ENCODE results near the gene ANKRD16. TPM values are rescaled to one million over a fixed set of nuclear protein-coding genes. Genes with fewer than 3 reads are reported as not detected.
"Not testable (repeated sequence)": the region's sequence is repeated elsewhere in the genome, so short reads cannot be mapped to it uniquely, and the experiment has no call there.

The ANKRD16 gene
- total RNA-seq, 4 donors from 2014 or later: 8.5 to 21.7 (median 17.8) TPM

DNA sequence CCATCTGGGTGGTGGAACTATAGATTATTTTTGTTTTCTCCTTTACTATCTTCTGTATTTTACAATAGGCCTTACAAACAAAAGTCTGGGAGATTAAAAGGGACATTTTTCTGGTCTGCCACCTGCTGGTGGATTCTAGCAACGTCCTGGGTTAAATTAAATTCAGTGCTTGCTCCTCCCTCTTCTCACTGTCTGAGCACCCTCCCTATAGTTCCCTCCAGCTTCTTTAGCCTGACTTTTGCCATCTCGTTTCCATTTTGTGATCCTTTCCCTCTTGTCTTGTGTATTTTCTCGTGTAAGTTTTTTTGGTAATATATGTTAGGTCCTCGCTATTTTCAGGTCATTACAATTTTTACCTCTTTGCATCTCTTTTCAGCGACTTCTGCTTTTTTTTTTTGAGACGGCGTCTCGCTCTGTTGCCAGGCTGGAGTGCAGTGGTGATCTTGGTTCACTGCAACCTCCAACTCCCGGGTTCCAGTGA is 16.1 kb downstream of the ANKRD16 start:
- Histone ChIP-seq H3K27me3 (no peaks in the 10 kb centered on the region), H3K27ac (no peak overlapping the region), H3K36me3 (peaks cover 0 to 14% (median 6%) of the 10 kb centered on the region in 4 donors), H3K4me1 (peaks cover 0 to 6% (median 0%) of the 10 kb centered on the region in 4 donors), H3K9me3 (no peaks in the 10 kb centered on the region), H3K4me3 (no peak overlapping the region)
- peak; percentile 76 for DNase-seq
- 41 to 45% methylated on average over 8 to 9 of the region's 9 CpGs for WGBS, 2 donors (ENCODE audit: low coverage in 1 of 2)
- TF ChIP-seq, protein P1, sequence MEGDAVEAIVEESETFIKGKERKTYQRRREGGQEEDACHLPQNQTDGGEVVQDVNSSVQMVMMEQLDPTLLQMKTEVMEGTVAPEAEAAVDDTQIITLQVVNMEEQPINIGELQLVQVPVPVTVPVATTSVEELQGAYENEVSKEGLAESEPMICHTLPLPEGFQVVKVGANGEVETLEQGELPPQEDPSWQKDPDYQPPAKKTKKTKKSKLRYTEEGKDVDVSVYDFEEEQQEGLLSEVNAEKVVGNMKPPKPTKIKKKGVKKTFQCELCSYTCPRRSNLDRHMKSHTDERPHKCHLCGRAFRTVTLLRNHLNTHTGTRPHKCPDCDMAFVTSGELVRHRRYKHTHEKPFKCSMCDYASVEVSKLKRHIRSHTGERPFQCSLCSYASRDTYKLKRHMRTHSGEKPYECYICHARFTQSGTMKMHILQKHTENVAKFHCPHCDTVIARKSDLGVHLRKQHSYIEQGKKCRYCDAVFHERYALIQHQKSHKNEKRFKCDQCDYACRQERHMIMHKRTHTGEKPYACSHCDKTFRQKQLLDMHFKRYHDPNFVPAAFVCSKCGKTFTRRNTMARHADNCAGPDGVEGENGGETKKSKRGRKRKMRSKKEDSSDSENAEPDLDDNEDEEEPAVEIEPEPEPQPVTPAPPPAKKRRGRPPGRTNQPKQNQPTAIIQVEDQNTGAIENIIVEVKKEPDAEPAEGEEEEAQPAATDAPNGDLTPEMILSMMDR (IDR thresholded peaks at IDR 0.05): peak; percentile 73 to 83 (median 79)
- TF ChIP-seq POLR2AphosphoS5 (IDR thresholded peaks at IDR 0.05): no peak
- in situ Hi-C loops (cut with MboI; ENCODE audit: low pct_ligation_motif_present in 1 of 4, low pct_unique_long_range_greater_than_20kb in 1 of 4, low sequenced_read_pairs in 3 of 4) (loop anchor here in 2 of 4 donors (10.0 to 25.0 kb wide), 3 partner anchors 59 to 436 kb away; partner anchors contain the start of gene GDI2 (in 1 of the 2)), intact Hi-C loops (cut with DNase I; ENCODE audit: low total_unique reads) (loop anchor here (10.0 kb wide), 1 partner anchor 429 kb away; no protein-coding TSS in a partner anchor)

DNA sequence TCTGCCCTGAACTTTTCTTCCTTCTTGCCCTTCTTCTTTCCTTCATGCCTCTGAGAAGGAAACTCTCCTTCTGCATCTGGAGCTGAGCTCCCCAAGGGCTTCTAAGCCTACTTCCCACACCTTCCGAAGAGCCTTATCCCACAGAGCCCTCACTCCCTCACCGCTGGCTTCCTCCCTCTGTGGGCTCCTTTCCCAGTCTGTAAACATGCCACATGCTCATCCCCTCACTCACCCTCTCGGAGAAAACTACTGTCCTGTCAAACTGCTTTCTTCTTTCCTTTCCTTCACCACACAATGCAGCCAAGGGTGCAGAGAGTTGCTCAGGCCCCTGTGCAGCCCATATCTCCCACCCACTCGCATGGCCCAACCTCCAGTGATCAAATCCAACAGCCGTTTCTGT is 18.1 kb downstream of the ANKRD16 start:
- H3K36me3 ChIP-seq: peaks cover 0 to 3% (median under 1%) of the 10 kb centered on the region in 4 donors
- H3K4me1 ChIP-seq: peaks cover 0 to 6% (median 0%) of the 10 kb centered on the region in 4 donors
- DNase-seq: no peak
- WGBS, 2 donors (ENCODE audit: low coverage in 1 of 2): 79 to 80% methylated on average over 3 to 5 of the region's 5 CpGs
- TF ChIP-seq EP300 (IDR thresholded peaks at IDR 0.05; ENCODE audit: low read depth) (no peak), POLR2AphosphoS5 (IDR thresholded peaks at IDR 0.05) (no peak), POLR2A (IDR thresholded peaks at IDR 0.05) (no peak)
- TF ChIP-seq, protein P1 (IDR thresholded peaks at IDR 0.05): no peak
- in situ Hi-C loops (cut with MboI; ENCODE audit: low pct_ligation_motif_present in 1 of 4, low pct_unique_long_range_greater_than_20kb in 1 of 4, low sequenced_read_pairs in 3 of 4) (loop anchor here in 2 of 4 donors (10.0 to 25.0 kb wide), 3 partner anchors 57 to 434 kb away; partner anchors contain the start of gene GDI2 (in 1 of the 2)), intact Hi-C loops (cut with DNase I; ENCODE audit: low total_unique reads) (loop anchor here (10.0 kb wide), 1 partner anchor 427 kb away; no protein-coding TSS in a partner anchor)
- H3K27ac ChIP-seq: no peak overlapping the region
- H3K27me3 ChIP-seq: no peaks in the 10 kb centered on the region
- H3K4me3 ChIP-seq: no peak overlapping the region
- no peaks in the 10 kb centered on the region for H3K9me3 ChIP-seq

DNA sequence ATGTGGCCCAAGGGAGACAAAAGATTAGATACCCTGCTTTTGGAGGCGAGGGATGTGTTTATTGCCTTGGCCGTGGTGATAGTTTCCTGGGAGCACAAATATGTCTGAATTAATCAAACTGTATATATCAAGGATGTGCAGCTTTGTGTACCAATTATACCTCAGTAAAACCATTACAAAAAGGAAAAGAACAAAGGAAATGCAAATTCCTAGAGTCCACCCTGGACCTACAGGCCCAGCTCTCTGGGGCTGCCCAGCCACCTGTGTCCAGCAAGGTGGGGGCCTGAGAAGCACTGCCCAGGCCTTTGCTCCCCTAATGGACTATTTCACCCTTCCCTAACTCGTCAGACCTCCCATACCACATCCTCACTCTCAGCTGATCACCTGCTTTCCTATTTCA is 20.5 kb downstream of the ANKRD16 start:
- Histone ChIP-seq H3K4me1 (peaks cover 0 to 6% (median 0%) of the 10 kb centered on the region in 4 donors), H3K27ac (no peak overlapping the region), H3K4me3 (no peak overlapping the region), H3K27me3 (no peaks in the 10 kb centered on the region), H3K36me3 (no peaks in the 10 kb centered on the region), H3K9me3 (no peaks in the 10 kb centered on the region)
- TF ChIP-seq POLR2AphosphoS5 (IDR thresholded peaks at IDR 0.05): no peak
- TF ChIP-seq POLR2A (IDR thresholded peaks at IDR 0.05): no peak
- TF ChIP-seq EP300 (IDR thresholded peaks at IDR 0.05; ENCODE audit: low read depth): no peak
- TF ChIP-seq, protein P1 (IDR thresholded peaks at IDR 0.05): no peak
- in situ Hi-C loops (cut with MboI; ENCODE audit: low pct_ligation_motif_present in 1 of 4, low pct_unique_long_range_greater_than_20kb in 1 of 4, low sequenced_read_pairs in 3 of 4): loop anchor here in 2 of 4 donors (25.0 kb wide), 1 partner anchor 432 kb away; no protein-coding TSS in a partner anchor
- DNase-seq: no peak
- WGBS, 2 donors (ENCODE audit: low coverage in 1 of 2): 84 to 90% methylated on average over 2 to 3 of the region's 3 CpGs
- intact Hi-C loops (cut with DNase I; ENCODE audit: low total_unique reads): no loop called here

DNA sequence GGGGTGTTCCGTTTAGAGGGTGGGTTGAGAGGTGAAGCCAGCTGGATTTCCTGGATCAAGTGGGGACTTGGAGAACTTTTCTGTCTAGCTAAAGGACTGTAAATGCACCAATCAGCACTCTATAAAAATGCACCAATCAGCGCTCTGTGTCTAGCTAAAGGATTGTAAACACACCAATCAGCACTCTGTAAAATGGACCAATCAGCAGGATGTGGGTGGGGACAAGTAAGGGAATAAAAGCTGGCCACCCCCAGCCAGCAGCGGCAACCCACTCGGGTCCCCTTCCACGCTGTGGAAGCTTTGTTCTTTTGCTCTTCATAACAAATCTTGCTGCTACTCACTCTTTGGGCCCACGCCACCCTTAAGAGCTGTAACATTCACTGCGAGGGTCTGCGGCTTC is 21.3 kb downstream of the ANKRD16 start:
- DNase-seq; intact Hi-C loops (cut with DNase I; ENCODE audit: low total_unique reads); H3K27me3 ChIP-seq; H3K4me1 ChIP-seq; H3K36me3 ChIP-seq; H3K9me3 ChIP-seq; H3K4me3 ChIP-seq; H3K27ac ChIP-seq: not testable (repeated sequence)
- WGBS, 2 donors (ENCODE audit: low coverage in 1 of 2): 98 to 100% methylated on average over 2 to 8 of the region's 8 CpGs
- in situ Hi-C loops (cut with MboI; ENCODE audit: low pct_ligation_motif_present in 1 of 4, low pct_unique_long_range_greater_than_20kb in 1 of 4, low sequenced_read_pairs in 3 of 4): loop anchor here in 2 of 4 donors (25.0 kb wide), 1 partner anchor 431 kb away; no protein-coding TSS in a partner anchor

DNA sequence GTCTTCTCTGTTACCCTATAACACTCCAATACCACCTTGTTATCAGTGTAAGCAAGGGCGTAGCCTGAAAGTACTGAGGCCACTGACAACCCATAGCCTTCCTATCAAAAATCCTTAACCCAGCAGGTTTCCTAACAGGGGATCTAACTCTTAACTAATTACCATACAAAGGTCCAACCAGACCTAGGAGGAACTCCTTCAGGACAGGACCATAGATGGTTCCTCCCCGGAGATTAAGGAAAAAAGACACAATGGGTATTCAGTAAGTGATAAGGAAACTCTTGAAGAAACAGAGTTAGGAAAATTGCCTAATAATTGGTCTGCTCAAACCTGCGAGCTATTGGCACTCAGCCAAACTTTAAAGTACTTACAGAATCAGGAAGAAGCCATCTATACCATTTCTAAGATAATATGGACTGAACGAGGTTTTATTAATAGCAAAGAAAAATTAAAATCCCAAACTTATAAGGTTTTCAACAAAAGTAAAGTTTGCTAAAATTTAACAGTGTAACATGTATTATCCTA is 22.5 kb downstream of the ANKRD16 start:
- H3K9me3 ChIP-seq; H3K27me3 ChIP-seq; H3K4me3 ChIP-seq; intact Hi-C loops (cut with DNase I; ENCODE audit: low total_unique reads); H3K4me1 ChIP-seq; DNase-seq; H3K27ac ChIP-seq; H3K36me3 ChIP-seq: not testable (repeated sequence)
- 44 to 60% methylated on average over 3 to 4 of the region's 4 CpGs for WGBS, 2 donors (ENCODE audit: low coverage in 1 of 2)
- in situ Hi-C loops (cut with MboI; ENCODE audit: low pct_ligation_motif_present in 1 of 4, low pct_unique_long_range_greater_than_20kb in 1 of 4, low sequenced_read_pairs in 3 of 4): loop anchor here in 2 of 4 donors (25.0 kb wide), 1 partner anchor 430 kb away; no protein-coding TSS in a partner anchor

DNA sequence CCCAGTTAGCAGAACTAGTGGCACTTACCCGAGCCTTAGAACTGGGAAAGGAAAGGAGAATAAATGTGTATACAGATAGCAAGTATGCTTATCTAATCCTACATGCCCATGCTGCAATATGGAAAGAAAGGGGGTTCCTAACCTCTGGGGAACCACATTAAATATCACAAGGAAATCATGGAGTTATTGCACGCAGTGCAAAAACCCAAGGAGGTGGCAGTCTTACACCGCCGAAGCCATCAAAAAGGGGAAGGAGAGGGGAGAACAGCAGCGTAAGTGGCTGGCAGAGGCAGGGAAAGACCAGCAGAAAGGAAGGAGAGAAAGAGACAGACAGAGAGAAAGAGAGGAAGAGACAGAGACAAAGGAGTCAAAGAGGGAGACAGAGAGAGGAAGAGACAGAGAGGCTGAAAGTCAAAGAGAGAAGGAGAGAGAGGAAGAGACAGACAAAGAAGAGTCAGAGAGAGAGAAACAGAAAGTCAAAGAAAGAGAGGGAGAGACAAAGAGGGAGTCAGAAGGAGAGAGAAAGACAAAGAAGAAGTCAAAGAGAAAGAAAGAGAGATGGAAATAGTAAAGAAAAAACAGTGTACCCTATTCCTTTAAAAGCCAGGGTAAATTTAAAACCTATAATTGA is 23.1 kb downstream of the ANKRD16 start:
- H3K9me3 ChIP-seq; H3K4me1 ChIP-seq; H3K27me3 ChIP-seq; H3K27ac ChIP-seq; DNase-seq; H3K36me3 ChIP-seq; H3K4me3 ChIP-seq; intact Hi-C loops (cut with DNase I; ENCODE audit: low total_unique reads): not testable (repeated sequence)
- WGBS, 2 donors (ENCODE audit: low coverage in 1 of 2): 59 to 74% methylated on average over 5 of the region's 5 CpGs
- in situ Hi-C loops (cut with MboI; ENCODE audit: low pct_ligation_motif_present in 1 of 4, low pct_unique_long_range_greater_than_20kb in 1 of 4, low sequenced_read_pairs in 3 of 4): loop anchor here in 2 of 4 donors (25.0 kb wide), 1 partner anchor 429 kb away; no protein-coding TSS in a partner anchor

DNA sequence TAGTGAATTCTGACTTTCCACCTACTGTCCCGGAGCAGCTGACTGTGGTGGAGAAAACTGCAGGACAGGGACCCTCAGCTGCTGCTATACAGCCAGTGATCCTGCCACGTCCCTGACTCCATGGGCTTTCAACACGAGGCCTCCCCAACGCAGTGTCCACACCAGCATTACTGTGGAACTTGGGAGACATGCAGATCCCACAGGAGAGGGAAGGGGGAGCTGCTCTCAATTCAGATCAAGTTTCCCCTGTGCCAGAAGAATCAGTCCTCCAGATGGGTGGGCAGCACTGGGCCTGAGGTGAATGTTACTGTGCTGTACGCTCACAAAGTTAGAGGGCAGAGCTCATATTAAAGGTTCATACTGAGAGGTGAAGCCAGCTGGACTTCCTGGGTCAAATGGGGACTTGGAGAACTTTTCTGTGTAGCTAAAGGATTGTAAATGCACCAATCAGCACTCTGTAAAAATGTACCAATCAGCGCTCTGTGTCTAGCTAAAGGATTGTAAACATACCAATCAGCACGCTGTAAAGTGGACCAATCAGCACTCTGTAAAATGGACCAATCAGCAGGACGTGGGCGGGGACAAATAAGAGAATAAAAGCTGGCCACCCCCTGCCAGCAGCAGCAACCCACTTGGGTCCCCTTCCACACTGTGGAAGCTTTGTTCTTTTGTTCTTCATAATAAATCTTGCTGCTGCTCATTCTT is 26.6 kb downstream of the ANKRD16 start:
- intact Hi-C loops (cut with DNase I; ENCODE audit: low total_unique reads): not testable (repeated sequence)

More for the DNA sequence above, 26.6 kb downstream of the ANKRD16 start:
- H3K36me3 ChIP-seq, H3K4me3 ChIP-seq, H3K9me3 ChIP-seq, DNase-seq, H3K27ac ChIP-seq, H3K27me3 ChIP-seq, H3K4me1 ChIP-seq: not testable (repeated sequence)
- in situ Hi-C loops (cut with MboI; ENCODE audit: low pct_ligation_motif_present in 1 of 4, low pct_unique_long_range_greater_than_20kb in 1 of 4, low sequenced_read_pairs in 3 of 4): loop anchor here in 2 of 4 donors (25.0 kb wide), 1 partner anchor 426 kb away; no protein-coding TSS in a partner anchor
- WGBS, 2 donors (ENCODE audit: low coverage in 1 of 2): 91 to 100% methylated on average over 2 to 9 of the region's 9 CpGs
